Keratinocyte (primary cell): ENCODE results near the gene SEC11A. TPM values are rescaled to one million over a fixed set of nuclear protein-coding genes. Genes with fewer than 3 reads are reported as not detected.

Experiments
- DNase-seq: peaks from one replicate; pipeline ENCODE4 v3.0.0-alpha.2; 2011; ENCODE audit warnings: low read depth, missing footprints, low spot score
- FAIRE-seq: peaks from 2 replicates; lab custom pipeline; 2011; peaks lifted over from hg19 to GRCh38; lab: Jason Lieb, UNC
- H2AFZ ChIP-seq: 2 replicates; pipeline ENCODE4 v1.6.0; 2012; ENCODE audit warnings: low read length, control low read depth, inconsistent platforms; ENCODE audit not compliant: control insufficient read depth
- H3K27ac ChIP-seq: 2 replicates; pipeline ENCODE4 v1.5.1; 2011; ENCODE audit warnings: low read length; ENCODE audit not compliant: control insufficient read depth, insufficient read depth
- H3K27me3 ChIP-seq: 3 replicates; pipeline ENCODE4 v1.6.0; 2011; ENCODE audit warnings: low read length; ENCODE audit not compliant: control insufficient read depth, insufficient read depth; ENCODE audit errors: extremely low read depth
- H3K36me3 ChIP-seq, 2 experiments: 2 replicates in 1 of 2; 3 replicates in 1 of 2; pipeline ENCODE4 v1.5.1; 2011; ENCODE audit warnings: low read length in 2 of 2, mild to moderate bottlenecking in 1 of 2; ENCODE audit not compliant: control insufficient read depth in 2 of 2, insufficient read depth in 2 of 2; ENCODE audit errors: extremely low read depth in 1 of 2
- H3K4me1 ChIP-seq: 3 replicates; pipeline ENCODE4 v1.5.1; 2011; ENCODE audit warnings: low read length; ENCODE audit not compliant: control insufficient read depth, insufficient read depth; ENCODE audit errors: extremely low read depth
- H3K4me2 ChIP-seq: 3 replicates; pipeline ENCODE4 v1.6.0; 2011; ENCODE audit warnings: low read depth, low read length; ENCODE audit not compliant: control insufficient read depth, insufficient read depth; ENCODE audit errors: extremely low read depth
- H3K4me3 ChIP-seq, 3 experiments: fragments of 200-600 bp in 1 of 3; sonication (generic) in 1 of 3; 2 replicates in 2 of 3; 3 replicates in 1 of 3; pipeline ENCODE4 v1.5.1; 2011 to 2016; ENCODE audit warnings: low read length in 3 of 3, mild to moderate bottlenecking in 3 of 3, control low read depth in 2 of 3, inconsistent platforms in 1 of 3, low read depth in 1 of 3, mixed read lengths in 1 of 3, mixed run types in 1 of 3, moderate library complexity in 1 of 3; ENCODE audit not compliant: control insufficient read depth in 2 of 3, insufficient read depth in 2 of 3; ENCODE audit errors: extremely low read depth in 1 of 3
- H3K79me2 ChIP-seq: 2 replicates; pipeline ENCODE4 v1.6.0; 2012; ENCODE audit warnings: low read length; ENCODE audit not compliant: control insufficient read depth, insufficient read depth
- H3K9ac ChIP-seq: 3 replicates; pipeline ENCODE4 v1.6.0; 2011; ENCODE audit warnings: low read length; ENCODE audit not compliant: control insufficient read depth, insufficient read depth; ENCODE audit errors: extremely low read depth
- H3K9me1 ChIP-seq: 3 replicates; pipeline ENCODE4 v1.6.0; 2011; ENCODE audit warnings: low read length; ENCODE audit not compliant: control insufficient read depth, insufficient read depth; ENCODE audit errors: extremely low read depth
- H3K9me3 ChIP-seq: 2 replicates; pipeline ENCODE4 v1.5.1; 2012; ENCODE audit warnings: low read depth, low read length; ENCODE audit not compliant: control insufficient read depth
- H4K20me1 ChIP-seq: 3 replicates; pipeline ENCODE4 v1.6.0; 2011; ENCODE audit warnings: low read length; ENCODE audit not compliant: control insufficient read depth, insufficient read depth; ENCODE audit errors: extremely low read depth
- EZH2 ChIP-seq: IDR thresholded peaks from one replicate; pipeline ENCODE4 v1.6.1; 2012; ENCODE audit warnings: inconsistent platforms, mild to moderate bottlenecking, low read length, moderate library complexity
- dilution Hi-C: fragments of 300-500 bp; cut with MboI; formaldehyde crosslinking; loops from one replicate; pipeline ENCODE4 v1.7.0; 2020; ENCODE audit warnings: low sequenced_read_pairs; ENCODE audit not compliant: extremely low pct_ligation_motif_present
- polyA plus RNA-seq, 5 experiments: library from polyadenylated mRNA; depleted of rRNA in 3 of 5; stranded (reverse) in 3 of 5; stranded (forward) in 1 of 5; unstranded in 1 of 5; fragments of >200 nt; gene quantifications; 1 replicate in 1 of 5; 2 replicates in 3 of 5; 3 replicates in 1 of 5; pipeline versions ENCODE4 v1.2.1 to v1.2.3, GENCODE V29; 2011 to 2012; ENCODE audit warnings: missing spikeins in 2 of 5, low read depth in 1 of 5, low replicate concordance in 1 of 5
- TF ChIP-seq, protein P1 (sequence below), 3 experiments: IDR thresholded peaks in 1 of 3; conservative IDR thresholded peaks in 1 of 3; optimal IDR thresholded peaks in 1 of 3; 2 replicates in 2 of 3; 3 replicates in 1 of 3; pipeline versions ENCODE3 to v1.5.1; 2011; ENCODE audit warnings: low read length in 3 of 3, mild to moderate bottlenecking in 3 of 3, moderate library complexity in 2 of 3, control low read depth in 1 of 3, inconsistent platforms in 1 of 3; ENCODE audit not compliant: insufficient read depth in 2 of 3; ENCODE audit errors: extremely low read depth in 1 of 3

Gene SEC11A
- polyA plus RNA-seq, 1 donor (not counting 4 experiments of a cell fraction or from before 2014, with no cell fraction given): 195 TPM

GRCh38 chr15:84647726-84648125 lies 68.2 kb downstream of the SEC11A start:
- TF ChIP-seq EZH2: no peak
- H3K9me1 ChIP-seq: no peaks in the 10 kb centered on the region
- no peaks in the 10 kb centered on the region for H3K27me3 ChIP-seq
- H4K20me1 ChIP-seq: no peaks in the 10 kb centered on the region
- peaks cover 10% of the 10 kb centered on the region for H3K79me2 ChIP-seq
- no peak overlapping the region for H3K9ac ChIP-seq
- H3K4me3 ChIP-seq: no peak overlapping the region
- H3K36me3 ChIP-seq: peaks cover 34 to 50% of the 10 kb centered on the region in 2 experiments
- FAIRE-seq: no peak
- H2AFZ ChIP-seq: no peak overlapping the region
- DNase-seq: no peak
- no peak overlapping the region for H3K27ac ChIP-seq
- H3K4me1 ChIP-seq: peaks cover 3% of the 10 kb centered on the region
- H3K9me3 ChIP-seq: no peaks in the 10 kb centered on the region
- dilution Hi-C loops: no loop called here
- H3K4me2 ChIP-seq: no peak overlapping the region

GRCh38 chr15:84645997-84646396 lies 69.9 kb downstream of the SEC11A start:
- Histone ChIP-seq H3K9me3 (no peaks in the 10 kb centered on the region), H3K9me1 (no peaks in the 10 kb centered on the region), H3K79me2 (no peaks in the 10 kb centered on the region), H2AFZ (no peak overlapping the region), H3K4me2 (no peak overlapping the region), H4K20me1 (no peaks in the 10 kb centered on the region), H3K4me1 (no peaks in the 10 kb centered on the region), H3K9ac (no peak overlapping the region), H3K36me3 (peaks cover 38 to 48% of the 10 kb centered on the region in 2 experiments), H3K27me3 (no peaks in the 10 kb centered on the region), H3K4me3 (no peak overlapping the region), H3K27ac (no peak overlapping the region)
- no peak for TF ChIP-seq EZH2
- TF ChIP-seq, protein P1, sequence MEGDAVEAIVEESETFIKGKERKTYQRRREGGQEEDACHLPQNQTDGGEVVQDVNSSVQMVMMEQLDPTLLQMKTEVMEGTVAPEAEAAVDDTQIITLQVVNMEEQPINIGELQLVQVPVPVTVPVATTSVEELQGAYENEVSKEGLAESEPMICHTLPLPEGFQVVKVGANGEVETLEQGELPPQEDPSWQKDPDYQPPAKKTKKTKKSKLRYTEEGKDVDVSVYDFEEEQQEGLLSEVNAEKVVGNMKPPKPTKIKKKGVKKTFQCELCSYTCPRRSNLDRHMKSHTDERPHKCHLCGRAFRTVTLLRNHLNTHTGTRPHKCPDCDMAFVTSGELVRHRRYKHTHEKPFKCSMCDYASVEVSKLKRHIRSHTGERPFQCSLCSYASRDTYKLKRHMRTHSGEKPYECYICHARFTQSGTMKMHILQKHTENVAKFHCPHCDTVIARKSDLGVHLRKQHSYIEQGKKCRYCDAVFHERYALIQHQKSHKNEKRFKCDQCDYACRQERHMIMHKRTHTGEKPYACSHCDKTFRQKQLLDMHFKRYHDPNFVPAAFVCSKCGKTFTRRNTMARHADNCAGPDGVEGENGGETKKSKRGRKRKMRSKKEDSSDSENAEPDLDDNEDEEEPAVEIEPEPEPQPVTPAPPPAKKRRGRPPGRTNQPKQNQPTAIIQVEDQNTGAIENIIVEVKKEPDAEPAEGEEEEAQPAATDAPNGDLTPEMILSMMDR (optimal IDR thresholded peaks at IDR 0.05 in 1 of 3, IDR thresholded peaks at IDR 0.05 in 1 of 3, conservative IDR thresholded peaks at IDR 0.05 in 1 of 3; ENCODE audit: extremely low read depth in 1 of 3, insufficient read depth in 2 of 3, low read length in 3 of 3): no peak
- FAIRE-seq (no peak), DNase-seq (no peak)
- dilution Hi-C loops: no loop called here

GRCh38 chr15:84645496-84645895 lies 70.4 kb downstream of the SEC11A start:
- no peaks in the 10 kb centered on the region for H4K20me1 ChIP-seq
- dilution Hi-C loops: no loop called here
- H3K9me3 ChIP-seq: no peaks in the 10 kb centered on the region
- TF ChIP-seq, protein P1 (optimal IDR thresholded peaks at IDR 0.05 in 1 of 3, IDR thresholded peaks at IDR 0.05 in 1 of 3, conservative IDR thresholded peaks at IDR 0.05 in 1 of 3; ENCODE audit: extremely low read depth in 1 of 3, insufficient read depth in 2 of 3, low read length in 3 of 3): no peak
- TF ChIP-seq EZH2: no peak
- no peaks in the 10 kb centered on the region for H3K4me1 ChIP-seq
- H3K4me3 ChIP-seq: no peak overlapping the region
- no peak overlapping the region for H3K9ac ChIP-seq
- no peak overlapping the region for H3K27ac ChIP-seq
- DNase-seq: no peak
- H3K36me3 ChIP-seq: peaks cover 38 to 48% of the 10 kb centered on the region in 2 experiments
- H3K27me3 ChIP-seq: no peaks in the 10 kb centered on the region
- H3K9me1 ChIP-seq: no peaks in the 10 kb centered on the region
- H3K79me2 ChIP-seq: no peaks in the 10 kb centered on the region
- H2AFZ ChIP-seq: no peak overlapping the region
- H3K4me2 ChIP-seq: no peak overlapping the region
- FAIRE-seq: no peak
